ENCODE results near the gene MAPKAP1. TPM values are rescaled to one million over a fixed set of nuclear protein-coding genes. Genes with fewer than 3 reads are reported as not detected.

MAPKAP1 gene
- total and polyA plus RNA-seq, 2 experiments from 2014 or later: 68.5 to 74.5 TPM

DNA sequence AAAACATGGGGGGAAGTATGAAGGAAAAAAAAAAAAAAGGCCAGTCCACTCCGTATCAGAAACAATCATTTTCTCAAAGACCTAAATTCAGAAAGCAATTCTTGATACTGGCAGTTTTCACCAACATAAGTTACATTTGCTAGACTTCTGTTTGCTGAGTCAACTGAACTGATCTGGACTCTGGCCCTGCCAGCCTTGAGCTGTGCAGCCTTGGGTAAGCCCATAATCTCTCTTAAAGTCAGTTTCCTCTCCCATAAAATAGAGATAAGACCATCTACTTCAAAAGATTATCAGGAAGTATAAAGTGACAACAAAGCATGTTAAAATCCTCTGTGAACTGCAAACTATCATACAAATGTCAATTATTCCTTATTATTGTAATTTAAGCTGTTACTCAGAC, 106.8 kb downstream of the MAPKAP1 start:
- Histone ChIP-seq H3K27ac (no peak overlapping the region), H3K4me3 (no peak overlapping the region), H3K27me3 (replicated peaks; ENCODE audit: insufficient read depth) (no peaks in the 10 kb centered on the region), H2AFZ (no peak overlapping the region), H4K20me1 (ENCODE audit: insufficient read depth) (0 out of 2 replicates have a peak, but pooled peaks cover 7% of the 10 kb centered on the region), H3K9me2 (ENCODE audit: insufficient read depth) (no peaks in the 10 kb centered on the region), H3K9me3 (ENCODE audit: low read depth) (no peaks in the 10 kb centered on the region), H3K9ac (no peak overlapping the region), H3K79me2 (ENCODE audit: insufficient read depth) (peaks cover 100% of the 10 kb centered on the region), H3F3A (ENCODE audit: insufficient read depth) (no peaks in the 10 kb centered on the region), H3K36me3 (ENCODE audit: low read depth) (0 out of 2 replicates have a peak, but pooled peaks cover 4% of the 10 kb centered on the region), H3K4me1 (ENCODE audit: insufficient read depth) (no peaks in the 10 kb centered on the region), H3K4me2 (ENCODE audit: unreplicated experiment) (no peak overlapping the region)
- TF ChIP-seq EZH2 (IDR thresholded peaks at IDR 0.05; ENCODE audit: insufficient read depth, poor library complexity, severe bottlenecking) (no peak), EZH2phosphoT487 (IDR thresholded peaks at IDR 0.05; ENCODE audit: insufficient read depth, low read depth) (no peak)
- in situ Hi-C loops (cut with MboI): no loop called here
- WGBS, 2 experiments (ENCODE audit: low coverage in 1 of 2, low lambda C conversion rate in 2 of 2, missing lambda C conversion rate in 2 of 2): 84 to 100% methylated on average over 1 of the region's 1 CpG
- DNase-seq: peak; percentile 8

GRCh38 chr9:125594223-125594610, 112.8 kb downstream of the MAPKAP1 start:
- 92 to 97% methylated on average over 3 of the region's 3 CpGs for WGBS, 2 experiments (ENCODE audit: low coverage in 1 of 2, low lambda C conversion rate in 2 of 2, missing lambda C conversion rate in 2 of 2)
- Histone ChIP-seq H3K79me2 (ENCODE audit: insufficient read depth) (peaks cover 100% of the 10 kb centered on the region), H3F3A (ENCODE audit: insufficient read depth) (no peaks in the 10 kb centered on the region), H3K4me1 (ENCODE audit: insufficient read depth) (no peaks in the 10 kb centered on the region), H3K9me2 (ENCODE audit: insufficient read depth) (no peaks in the 10 kb centered on the region), H3K9ac (no peak overlapping the region), H3K9me3 (ENCODE audit: low read depth) (no peaks in the 10 kb centered on the region), H3K27me3 (replicated peaks; ENCODE audit: insufficient read depth) (no peaks in the 10 kb centered on the region), H3K4me3 (no peak overlapping the region), H4K20me1 (ENCODE audit: insufficient read depth) (no peaks in the 10 kb centered on the region), H3K4me2 (ENCODE audit: unreplicated experiment) (no peak overlapping the region), H2AFZ (no peak overlapping the region), H3K27ac (no peak overlapping the region), H3K36me3 (ENCODE audit: low read depth) (0 out of 2 replicates have a peak, but pooled peaks cover 4% of the 10 kb centered on the region)
- TF ChIP-seq EZH2 (IDR thresholded peaks at IDR 0.05; ENCODE audit: insufficient read depth, poor library complexity, severe bottlenecking) (no peak), EZH2phosphoT487 (IDR thresholded peaks at IDR 0.05; ENCODE audit: insufficient read depth, low read depth) (no peak)
- DNase-seq: no peak
- in situ Hi-C loops (cut with MboI): no loop called here

DNA sequence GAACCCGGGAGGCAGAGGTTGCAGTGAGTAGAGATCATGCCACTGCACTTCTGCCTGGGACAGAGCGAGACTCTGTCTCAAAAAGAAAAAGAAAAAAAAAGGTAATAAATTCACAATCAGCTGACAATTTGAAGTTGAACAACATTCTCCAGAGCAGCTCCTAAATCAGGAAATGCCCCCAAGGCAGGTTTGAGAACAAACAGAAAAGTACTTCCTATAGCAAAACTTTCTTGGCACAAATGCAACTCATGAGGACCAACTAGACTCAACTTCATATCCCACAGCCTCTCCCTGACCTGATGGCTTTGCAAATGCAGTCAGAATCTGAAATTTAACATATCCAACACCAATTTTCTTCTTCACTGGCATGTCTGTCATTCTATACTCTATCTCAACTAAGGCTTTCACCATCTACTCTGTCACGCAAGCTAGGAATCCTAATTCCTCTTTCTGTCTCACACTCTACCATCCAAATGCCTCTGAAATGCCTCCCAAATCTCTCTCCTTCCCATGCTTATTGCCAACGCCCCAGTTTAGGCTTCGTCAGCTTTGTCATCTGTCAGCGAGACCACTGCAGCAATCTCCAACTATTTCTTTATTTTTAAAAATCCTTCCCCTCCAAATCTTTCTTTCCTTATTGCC, 113.3 kb downstream of the MAPKAP1 start:
- Histone ChIP-seq H3K36me3 (ENCODE audit: low read depth) (0 out of 2 replicates have a peak, but pooled peaks cover 4% of the 10 kb centered on the region), H3K9ac (no peak overlapping the region), H3F3A (ENCODE audit: insufficient read depth) (no peaks in the 10 kb centered on the region), H3K79me2 (ENCODE audit: insufficient read depth) (peaks cover 100% of the 10 kb centered on the region), H3K9me3 (ENCODE audit: low read depth) (no peaks in the 10 kb centered on the region), H3K4me1 (ENCODE audit: insufficient read depth) (no peaks in the 10 kb centered on the region), H3K27me3 (replicated peaks; ENCODE audit: insufficient read depth) (no peaks in the 10 kb centered on the region), H2AFZ (no peak overlapping the region), H4K20me1 (ENCODE audit: insufficient read depth) (no peaks in the 10 kb centered on the region; the same call in 1 of the 2 replicates), H3K4me3 (no peak overlapping the region), H3K27ac (no peak overlapping the region), H3K9me2 (ENCODE audit: insufficient read depth) (no peaks in the 10 kb centered on the region), H3K4me2 (ENCODE audit: unreplicated experiment) (no peak overlapping the region)
- whole genome bisulfite sequencing, 2 experiments (ENCODE audit: low coverage in 1 of 2, low lambda C conversion rate in 2 of 2, missing lambda C conversion rate in 2 of 2): 89 to 90% methylated on average over 6 of the region's 6 CpGs
- DNase-seq: no peak
- in situ Hi-C loops (cut with MboI): no loop called here
- TF ChIP-seq EZH2 (IDR thresholded peaks at IDR 0.05; ENCODE audit: insufficient read depth, poor library complexity, severe bottlenecking): no peak
- no peak for TF ChIP-seq EZH2phosphoT487 (IDR thresholded peaks at IDR 0.05; ENCODE audit: insufficient read depth, low read depth)

- Histone ChIP-seq H3K27me3 (replicated peaks; ENCODE audit: insufficient read depth) (no peaks in the 10 kb centered on the region), H3K9ac (no peak overlapping the region), H3K27ac (no peak overlapping the region), H2AFZ (no peak overlapping the region), H3K79me2 (ENCODE audit: insufficient read depth) (peaks cover 100% of the 10 kb centered on the region), H3K9me3 (ENCODE audit: low read depth) (no peaks in the 10 kb centered on the region), H3F3A (ENCODE audit: insufficient read depth) (no peaks in the 10 kb centered on the region), H3K36me3 (ENCODE audit: low read depth) (0 out of 2 replicates have a peak, but pooled peaks cover 4% of the 10 kb centered on the region), H3K4me3 (no peak overlapping the region), H3K9me2 (ENCODE audit: insufficient read depth) (no peaks in the 10 kb centered on the region), H3K4me2 (ENCODE audit: unreplicated experiment) (no peak overlapping the region), H4K20me1 (ENCODE audit: insufficient read depth) (peaks cover under 1% of the 10 kb centered on the region; the same call in 1 of the 2 replicates), H3K4me1 (ENCODE audit: insufficient read depth) (no peaks in the 10 kb centered on the region)
- 94 to 95% methylated on average over 4 of the region's 4 CpGs for WGBS, 2 experiments (ENCODE audit: low coverage in 1 of 2, low lambda C conversion rate in 2 of 2, missing lambda C conversion rate in 2 of 2)
- TF ChIP-seq EZH2 (IDR thresholded peaks at IDR 0.05; ENCODE audit: insufficient read depth, poor library complexity, severe bottlenecking) (no peak), EZH2phosphoT487 (IDR thresholded peaks at IDR 0.05; ENCODE audit: insufficient read depth, low read depth) (no peak)
- no peak for DNase-seq
- in situ Hi-C loops (cut with MboI): no loop called here
These were observed 115.1 kb downstream of the MAPKAP1 start for GRCh38 chr9:125591888-125592287.

Measured in GM23248 (cell line).